CD8-positive, alpha-beta memory T cell (primary cell): ENCODE measurements around the gene SLC6A19. TPM values are rescaled to one million over a fixed set of nuclear protein-coding genes. Genes with fewer than 3 reads are reported as not detected.

Experiments
- CTCF ChIA-PET: fragments of 350-600 bp; sonication (Branson Sonifier 250); formaldehyde crosslinking; loops from one replicate; lab custom pipeline; 2021; ENCODE audit warnings: antibody characterized with exemption; lab: Charles Lee
- POLR2A ChIA-PET: fragments of 350-600 bp; sonication (Branson Sonifier 250); formaldehyde crosslinking; loops from one replicate; lab custom pipeline; 2021; ENCODE audit warnings: antibody characterized with exemption; lab: Charles Lee
- DNase-seq, 5 donors: peaks; one replicate each; pipeline versions ENCODE4 v3.0.0 to v3.0.0-alpha.2; 2020 to 2022; ENCODE audit warnings: mixed read lengths in 1 of 5
- H3K27ac ChIP-seq: one replicate; pipeline ENCODE4 v1.7.0; 2013; ENCODE audit warnings: low read depth, mild to moderate bottlenecking, low read length, moderate library complexity
- H3K27me3 ChIP-seq: 2 replicates; pipeline ENCODE4 v1.7.0; 2013; ENCODE audit warnings: low read length, mild to moderate bottlenecking; ENCODE audit not compliant: insufficient read depth, poor library complexity, severe bottlenecking
- H3K36me3 ChIP-seq: 2 replicates; pipeline ENCODE4 v1.7.0; 2013; ENCODE audit warnings: mild to moderate bottlenecking, low read length, moderate library complexity; ENCODE audit not compliant: insufficient read depth
- H3K4me1 ChIP-seq: 2 replicates; pipeline ENCODE4 v1.7.0; 2013; ENCODE audit warnings: mild to moderate bottlenecking, low read length, moderate library complexity; ENCODE audit not compliant: insufficient read depth
- H3K4me3 ChIP-seq: 2 replicates; pipeline ENCODE4 v1.7.0; 2013; ENCODE audit warnings: mild to moderate bottlenecking, low read length
- H3K9me3 ChIP-seq: 2 replicates; pipeline ENCODE4 v1.7.0; 2013; ENCODE audit warnings: mild to moderate bottlenecking, low read length
- H3K27ac Mint-ChIP-seq, 8 donors: one replicate each; pipeline ENCODE4 v1.8.0; 2020 to 2021; ENCODE audit warnings: mixed read lengths in 8 of 8, mild to moderate bottlenecking in 6 of 8, inconsistent platforms in 3 of 8, moderate library complexity in 3 of 8
- H3K27me3 Mint-ChIP-seq, 2 donors: one replicate each; pipeline ENCODE4 v1.8.0; 2020 to 2021; ENCODE audit warnings: mixed read lengths in 2 of 2, mild to moderate bottlenecking in 1 of 2, moderate library complexity in 1 of 2
- H3K36me3 Mint-ChIP-seq, 3 donors: one replicate each; pipeline ENCODE4 v1.8.0; 2020 to 2021; ENCODE audit warnings: mixed read lengths in 3 of 3, inconsistent platforms in 1 of 3, mild to moderate bottlenecking in 1 of 3
- H3K4me1 Mint-ChIP-seq, 3 donors: one replicate each; pipeline ENCODE4 v1.8.0; 2020 to 2021; ENCODE audit warnings: mixed read lengths in 3 of 3, inconsistent platforms in 1 of 3, mild to moderate bottlenecking in 1 of 3
- H3K4me3 Mint-ChIP-seq, 7 donors: one replicate each; pipeline ENCODE4 v1.8.0; 2020 to 2021; ENCODE audit warnings: mixed read lengths in 7 of 7, mild to moderate bottlenecking in 6 of 7, moderate library complexity in 4 of 7, inconsistent platforms in 2 of 7
- H3K9me3 Mint-ChIP-seq, 5 donors: one replicate each; pipeline ENCODE4 v1.8.0; 2020 to 2022; ENCODE audit warnings: mixed read lengths in 5 of 5, mild to moderate bottlenecking in 3 of 5, moderate library complexity in 2 of 5, inconsistent platforms in 1 of 5
- polyA plus RNA-seq: library from polyadenylated mRNA; unstranded; fragments of 300-500 nt; fragmentation: Illumina TruSeq; gene quantifications from one replicate; pipeline ENCODE4 v1.2.3, GENCODE V29; 2021
- total RNA-seq, 2 experiments: library from RNA; stranded (reverse); gene quantifications; one replicate each; pipeline ENCODE4 v1.2.3, GENCODE V29; 2021

The SLC6A19 gene
- total and polyA plus RNA-seq, 3 experiments from 2014 or later = not detected

DNA sequence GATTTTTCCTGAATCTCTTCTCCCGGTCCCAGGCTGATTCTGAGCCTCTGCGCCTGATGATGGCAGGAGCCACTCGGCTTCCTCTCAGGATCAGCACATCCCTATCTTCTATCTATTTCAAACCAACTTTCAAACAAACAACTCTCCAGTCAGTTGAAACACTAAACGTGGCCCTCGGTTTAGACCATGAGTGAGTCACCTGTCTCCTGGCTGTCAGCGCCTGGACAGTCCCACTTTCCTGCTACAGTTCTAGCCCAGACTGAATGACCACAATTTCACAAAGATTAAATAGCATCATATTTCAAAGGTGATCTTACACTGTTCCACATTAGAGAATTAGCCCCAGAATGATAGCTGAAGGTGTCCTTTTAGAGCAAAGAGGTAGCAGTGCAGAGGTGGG is 6.2 kb downstream of the SLC6A19 start:
- Mint-ChIP-seq H3K4me1 (no peaks in the 10 kb centered on the region), H3K27me3 (peaks cover 4 to 20% of the 10 kb centered on the region in 2 donors), H3K27ac (no peak overlapping the region), H3K36me3 (no peaks in the 10 kb centered on the region), H3K9me3 (no peaks in the 10 kb centered on the region), H3K4me3 (no peak overlapping the region)
- CTCF ChIA-PET = no interaction called here
- Histone ChIP-seq H3K27ac (no peak overlapping the region), H3K9me3 (no peaks in the 10 kb centered on the region), H3K4me3 (no peak overlapping the region), H3K4me1 (no peaks in the 10 kb centered on the region), H3K36me3 (no peaks in the 10 kb centered on the region), H3K27me3 (no peaks in the 10 kb centered on the region)
- peak in 1 of 5 donors; percentile 6 for DNase-seq
- POLR2A ChIA-PET = no interaction called here

GRCh38 chr5:1208221-1208742 is 6.9 kb downstream of the SLC6A19 start:
- H3K27ac ChIP-seq = no peak overlapping the region
- H3K9me3 ChIP-seq = no peaks in the 10 kb centered on the region
- DNase-seq = peak in 1 of 5 donors; percentile 29
- H3K36me3 ChIP-seq = no peaks in the 10 kb centered on the region
- H3K36me3 Mint-ChIP-seq = no peaks in the 10 kb centered on the region
- no peaks in the 10 kb centered on the region for H3K27me3 ChIP-seq
- ChIA-PET POLR2A (no interaction called here), CTCF (no interaction called here)
- H3K4me3 Mint-ChIP-seq = no peak overlapping the region
- peaks cover 5 to 20% of the 10 kb centered on the region in 2 donors for H3K27me3 Mint-ChIP-seq
- H3K4me1 Mint-ChIP-seq = no peaks in the 10 kb centered on the region
- no peak overlapping the region for H3K27ac Mint-ChIP-seq
- H3K4me1 ChIP-seq = no peaks in the 10 kb centered on the region
- H3K9me3 Mint-ChIP-seq = no peaks in the 10 kb centered on the region
- no peak overlapping the region for H3K4me3 ChIP-seq

- ChIA-PET POLR2A (no interaction called here), CTCF (no interaction called here)
- Mint-ChIP-seq H3K27ac (no peak overlapping the region), H3K4me3 (no peak overlapping the region), H3K27me3 (peaks cover 5 to 20% of the 10 kb centered on the region in 2 donors), H3K4me1 (no peaks in the 10 kb centered on the region), H3K9me3 (no peaks in the 10 kb centered on the region), H3K36me3 (no peaks in the 10 kb centered on the region)
- DNase-seq = peak in 1 of 5 donors; percentile 29
- H3K4me1 ChIP-seq = no peaks in the 10 kb centered on the region
- no peak overlapping the region for H3K27ac ChIP-seq
- H3K27me3 ChIP-seq = no peaks in the 10 kb centered on the region
- no peaks in the 10 kb centered on the region for H3K36me3 ChIP-seq
- no peak overlapping the region for H3K4me3 ChIP-seq
- no peaks in the 10 kb centered on the region for H3K9me3 ChIP-seq
Measured at GRCh38 chr5:1208743-1209488, 7.5 kb downstream of the SLC6A19 start.

- POLR2A ChIA-PET = no interaction called here
- no peaks in the 10 kb centered on the region for H3K36me3 Mint-ChIP-seq
- no peak overlapping the region for H3K4me3 ChIP-seq
- no peak overlapping the region for H3K4me3 Mint-ChIP-seq
- no peaks in the 10 kb centered on the region for H3K27me3 ChIP-seq
- no peaks in the 10 kb centered on the region for H3K9me3 Mint-ChIP-seq
- CTCF ChIA-PET = no interaction called here
- no peak for DNase-seq
- no peaks in the 10 kb centered on the region for H3K4me1 Mint-ChIP-seq
- H3K4me1 ChIP-seq = no peaks in the 10 kb centered on the region
- H3K27ac Mint-ChIP-seq = no peak overlapping the region
- no peak overlapping the region for H3K27ac ChIP-seq
- no peaks in the 10 kb centered on the region for H3K9me3 ChIP-seq
- H3K27me3 Mint-ChIP-seq = peaks cover 5 to 20% of the 10 kb centered on the region in 2 donors
- H3K36me3 ChIP-seq = no peaks in the 10 kb centered on the region
Measured at GRCh38 chr5:1209489-1209852, 8.1 kb downstream of the SLC6A19 start.

GRCh38 chr5:1209896-1210776 is 8.7 kb downstream of the SLC6A19 start:
- DNase-seq = peak in 1 of 5 donors; percentile 33
- no peak overlapping the region for H3K4me3 ChIP-seq
- Mint-ChIP-seq H3K36me3 (no peaks in the 10 kb centered on the region), H3K9me3 (no peaks in the 10 kb centered on the region), H3K27me3 (peaks cover 5 to 17% of the 10 kb centered on the region in 2 donors), H3K4me3 (no peak overlapping the region), H3K4me1 (no peaks in the 10 kb centered on the region), H3K27ac (peak overlapping the region in 1 of 8 donors; percentile 70)
- no peaks in the 10 kb centered on the region for H3K9me3 ChIP-seq
- H3K27ac ChIP-seq = no peak overlapping the region
- ChIA-PET CTCF (no interaction called here), POLR2A (no interaction called here)
- no peaks in the 10 kb centered on the region for H3K36me3 ChIP-seq
- H3K4me1 ChIP-seq = no peaks in the 10 kb centered on the region
- no peaks in the 10 kb centered on the region for H3K27me3 ChIP-seq

DNA sequence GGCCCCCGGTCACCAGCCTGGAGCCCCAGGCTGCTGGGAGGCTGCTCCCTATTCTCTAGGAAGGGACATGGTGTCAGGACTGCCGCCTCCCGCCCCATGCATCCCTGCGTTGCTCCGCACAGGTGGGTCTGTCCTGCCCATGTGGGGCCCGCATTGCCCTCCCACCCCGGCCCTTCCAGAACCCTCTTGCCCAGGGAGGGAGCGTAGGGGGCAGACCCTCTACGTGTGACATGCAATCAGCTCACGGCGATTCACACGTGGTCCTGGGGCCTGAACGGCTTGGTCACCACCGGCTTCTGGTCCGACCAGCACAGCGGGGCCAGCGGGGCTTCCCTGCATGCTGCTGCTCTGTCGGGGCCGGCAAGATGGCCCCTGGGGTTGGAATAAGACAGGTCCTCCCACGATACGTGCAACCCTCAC is 9.4 kb downstream of the SLC6A19 start:
- Mint-ChIP-seq H3K36me3 (no peaks in the 10 kb centered on the region), H3K9me3 (no peaks in the 10 kb centered on the region), H3K4me1 (no peaks in the 10 kb centered on the region), H3K27ac (no peak overlapping the region), H3K27me3 (peaks cover 5 to 14% of the 10 kb centered on the region in 2 donors), H3K4me3 (no peak overlapping the region)
- ChIA-PET CTCF (no interaction called here), POLR2A (no interaction called here)
- Histone ChIP-seq H3K27ac (no peak overlapping the region), H3K27me3 (no peaks in the 10 kb centered on the region), H3K4me1 (no peaks in the 10 kb centered on the region), H3K36me3 (no peaks in the 10 kb centered on the region), H3K4me3 (no peak overlapping the region), H3K9me3 (no peaks in the 10 kb centered on the region)
- DNase-seq = peak in 1 of 5 donors; percentile 19

DNA sequence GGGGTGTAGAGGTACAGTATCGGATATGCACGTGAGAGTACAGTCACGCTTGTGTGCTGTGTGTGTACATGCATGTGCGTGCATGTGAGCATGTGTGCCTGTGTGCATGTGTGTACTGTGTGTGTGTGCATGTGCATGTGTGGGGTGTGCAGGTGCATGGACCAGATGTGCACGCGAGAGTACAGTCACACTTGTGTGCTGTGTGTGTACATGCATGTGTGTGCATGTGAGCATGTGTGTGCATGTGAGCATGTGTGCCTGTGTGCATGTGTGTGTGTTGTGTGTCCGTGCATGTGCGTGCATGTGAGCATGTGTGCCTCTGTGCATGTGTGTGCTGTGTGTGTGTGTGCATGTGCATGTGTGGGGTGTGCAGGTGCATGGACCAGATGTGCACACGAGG is 10.3 kb downstream of the SLC6A19 start:
- Mint-ChIP-seq H3K4me1 (no peaks in the 10 kb centered on the region), H3K36me3 (no peaks in the 10 kb centered on the region), H3K27ac (peak overlapping the region in 1 of 8 donors; percentile 24), H3K4me3 (no peak overlapping the region), H3K9me3 (no peaks in the 10 kb centered on the region), H3K27me3 (peaks cover 5 to 11% of the 10 kb centered on the region in 2 donors)
- no peaks in the 10 kb centered on the region for H3K27me3 ChIP-seq
- no peaks in the 10 kb centered on the region for H3K36me3 ChIP-seq
- POLR2A ChIA-PET = no interaction called here
- DNase-seq = no peak
- no peak overlapping the region for H3K4me3 ChIP-seq
- no peaks in the 10 kb centered on the region for H3K4me1 ChIP-seq
- no peak overlapping the region for H3K27ac ChIP-seq
- CTCF ChIA-PET = no interaction called here
- no peaks in the 10 kb centered on the region for H3K9me3 ChIP-seq

DNA sequence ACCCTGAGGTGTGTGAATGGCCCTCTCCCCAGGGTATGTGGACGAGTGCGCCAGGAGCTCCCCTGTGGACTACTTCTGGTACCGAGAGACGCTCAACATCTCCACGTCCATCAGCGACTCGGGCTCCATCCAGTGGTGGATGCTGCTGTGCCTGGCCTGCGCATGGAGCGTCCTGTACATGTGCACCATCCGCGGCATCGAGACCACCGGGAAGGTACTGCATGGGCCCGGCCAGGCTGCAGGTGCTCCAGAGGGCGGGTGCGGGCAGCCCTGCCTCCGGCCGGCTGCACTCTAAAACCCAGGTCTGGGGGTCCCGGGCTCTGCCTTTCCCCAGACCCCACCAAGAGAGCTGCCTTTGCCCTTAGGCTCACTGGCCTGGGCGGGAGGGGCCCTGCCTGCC is 10.9 kb downstream of the SLC6A19 start:
- no peak overlapping the region for H3K27ac ChIP-seq
- H3K9me3 ChIP-seq = no peaks in the 10 kb centered on the region
- H3K4me3 Mint-ChIP-seq = no peak overlapping the region
- no peak overlapping the region for H3K4me3 ChIP-seq
- DNase-seq = peak in 1 of 5 donors; percentile 39
- no peaks in the 10 kb centered on the region for H3K4me1 ChIP-seq
- H3K36me3 ChIP-seq = no peaks in the 10 kb centered on the region
- H3K27me3 Mint-ChIP-seq = peaks cover 5 to 11% of the 10 kb centered on the region in 2 donors
- ChIA-PET POLR2A (no interaction called here), CTCF (no interaction called here)
- H3K9me3 Mint-ChIP-seq = no peaks in the 10 kb centered on the region
- no peaks in the 10 kb centered on the region for H3K36me3 Mint-ChIP-seq
- no peak overlapping the region for H3K27ac Mint-ChIP-seq
- H3K4me1 Mint-ChIP-seq = no peaks in the 10 kb centered on the region
- no peaks in the 10 kb centered on the region for H3K27me3 ChIP-seq
